Ishikawa (cell line): Measurements from ENCODE around the gene MLNR.

Experiments used
- CEBPB ChIP-seq: IDR thresholded peaks from 2 replicates; pipeline ENCODE4 v1.6.1; 2012
- CREB1 ChIP-seq: IDR thresholded peaks from 2 replicates; pipeline ENCODE4 v1.6.1; 2012; ENCODE audit warnings: low read depth
- EGR1 ChIP-seq: IDR thresholded peaks from 2 replicates; pipeline ENCODE4 v1.6.1; 2012
- EP300 ChIP-seq: IDR thresholded peaks from 2 replicates; pipeline ENCODE4 v1.6.1; 2012; ENCODE audit warnings: borderline replicate concordance
- FOXM1 ChIP-seq: IDR thresholded peaks from 2 replicates; pipeline ENCODE4 v1.6.1; 2012; ENCODE audit warnings: low read depth, borderline replicate concordance
- NFIC ChIP-seq: IDR thresholded peaks from 2 replicates; pipeline ENCODE4 v1.6.1; 2012
- RAD21 ChIP-seq: IDR thresholded peaks from 2 replicates; pipeline ENCODE4 v1.6.1; 2012; ENCODE audit warnings: low read depth
- TAF1 ChIP-seq: IDR thresholded peaks from 2 replicates; pipeline ENCODE4 v1.6.1; 2012; ENCODE audit warnings: low read depth, mild to moderate bottlenecking
- TCF12 ChIP-seq: IDR thresholded peaks from 2 replicates; pipeline ENCODE4 v1.6.1; 2012; ENCODE audit warnings: low read depth
- TEAD4 ChIP-seq: IDR thresholded peaks from 2 replicates; pipeline ENCODE4 v1.6.1; 2012
- YY1 ChIP-seq: IDR thresholded peaks from 2 replicates; pipeline ENCODE4 v1.6.1; 2012; ENCODE audit warnings: low read depth
- ZBTB7A ChIP-seq: IDR thresholded peaks from 2 replicates; pipeline ENCODE4 v1.6.1; 2012; ENCODE audit warnings: low read depth
- TF ChIP-seq, protein P1 (sequence below): IDR thresholded peaks from 2 replicates; pipeline ENCODE4 v1.6.1; 2012; ENCODE audit warnings: low read depth, mild to moderate bottlenecking
- TF ChIP-seq, protein P2 (sequence below): IDR thresholded peaks from 2 replicates; pipeline ENCODE4 v1.6.1; 2012
- TF ChIP-seq, protein P3 (sequence below): IDR thresholded peaks from 2 replicates; pipeline ENCODE4 v1.6.1; 2012

Gene MLNR

DNA sequence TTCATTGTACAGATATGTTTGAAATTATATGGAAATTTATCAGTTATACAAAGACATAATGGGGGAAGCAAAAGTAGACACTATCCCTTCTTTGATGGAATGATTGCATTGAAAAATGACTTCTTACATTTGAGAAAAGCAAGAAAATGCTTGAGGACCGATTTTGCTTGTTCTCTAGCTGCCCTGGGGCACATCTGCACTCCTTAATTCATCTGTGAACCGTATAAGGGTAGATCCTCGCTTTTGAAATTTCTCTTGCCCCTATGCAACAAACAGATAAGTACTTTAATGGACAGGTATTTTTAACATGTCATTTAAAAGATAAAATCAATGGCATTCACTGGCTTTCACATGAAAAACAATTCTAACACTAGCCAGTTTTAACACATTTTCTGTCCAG, 13.5 kb upstream of the MLNR start:
- TF ChIP-seq NFIC, result no peak
- TF ChIP-seq TEAD4, result no peak
- TF ChIP-seq EGR1, result no peak
- TF ChIP-seq CREB1, result no peak
- no peak for TF ChIP-seq CEBPB
- TF ChIP-seq ZBTB7A, result no peak
- no peak for TF ChIP-seq FOXM1
- TF ChIP-seq RAD21, result no peak
- no peak for TF ChIP-seq EP300
- TF ChIP-seq, protein P1, sequence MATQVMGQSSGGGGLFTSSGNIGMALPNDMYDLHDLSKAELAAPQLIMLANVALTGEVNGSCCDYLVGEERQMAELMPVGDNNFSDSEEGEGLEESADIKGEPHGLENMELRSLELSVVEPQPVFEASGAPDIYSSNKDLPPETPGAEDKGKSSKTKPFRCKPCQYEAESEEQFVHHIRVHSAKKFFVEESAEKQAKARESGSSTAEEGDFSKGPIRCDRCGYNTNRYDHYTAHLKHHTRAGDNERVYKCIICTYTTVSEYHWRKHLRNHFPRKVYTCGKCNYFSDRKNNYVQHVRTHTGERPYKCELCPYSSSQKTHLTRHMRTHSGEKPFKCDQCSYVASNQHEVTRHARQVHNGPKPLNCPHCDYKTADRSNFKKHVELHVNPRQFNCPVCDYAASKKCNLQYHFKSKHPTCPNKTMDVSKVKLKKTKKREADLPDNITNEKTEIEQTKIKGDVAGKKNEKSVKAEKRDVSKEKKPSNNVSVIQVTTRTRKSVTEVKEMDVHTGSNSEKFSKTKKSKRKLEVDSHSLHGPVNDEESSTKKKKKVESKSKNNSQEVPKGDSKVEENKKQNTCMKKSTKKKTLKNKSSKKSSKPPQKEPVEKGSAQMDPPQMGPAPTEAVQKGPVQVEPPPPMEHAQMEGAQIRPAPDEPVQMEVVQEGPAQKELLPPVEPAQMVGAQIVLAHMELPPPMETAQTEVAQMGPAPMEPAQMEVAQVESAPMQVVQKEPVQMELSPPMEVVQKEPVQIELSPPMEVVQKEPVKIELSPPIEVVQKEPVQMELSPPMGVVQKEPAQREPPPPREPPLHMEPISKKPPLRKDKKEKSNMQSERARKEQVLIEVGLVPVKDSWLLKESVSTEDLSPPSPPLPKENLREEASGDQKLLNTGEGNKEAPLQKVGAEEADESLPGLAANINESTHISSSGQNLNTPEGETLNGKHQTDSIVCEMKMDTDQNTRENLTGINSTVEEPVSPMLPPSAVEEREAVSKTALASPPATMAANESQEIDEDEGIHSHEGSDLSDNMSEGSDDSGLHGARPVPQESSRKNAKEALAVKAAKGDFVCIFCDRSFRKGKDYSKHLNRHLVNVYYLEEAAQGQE, result no peak

DNA sequence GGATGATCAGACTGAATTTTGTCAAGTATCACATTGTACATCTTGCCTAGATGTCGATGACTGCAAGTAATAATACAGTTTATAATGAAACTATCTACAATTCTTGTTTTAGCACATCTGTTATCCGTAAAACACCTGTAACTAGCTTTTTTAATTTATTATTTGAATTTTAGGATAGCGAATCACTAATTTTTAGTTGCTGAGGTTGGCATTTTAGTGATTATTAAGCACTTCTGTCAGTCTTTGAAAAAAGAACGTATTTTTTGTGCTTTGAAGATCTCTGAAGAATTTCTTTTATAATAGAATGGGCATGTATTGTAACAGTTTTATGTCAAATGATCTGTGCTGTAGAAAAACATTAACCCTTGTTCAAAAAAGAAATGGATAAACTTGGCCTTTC, 11.5 kb upstream of the MLNR start:
- TF ChIP-seq YY1 (no peak), TCF12 (no peak), FOXM1 (no peak), TEAD4 (no peak), CEBPB (no peak), EGR1 (no peak), TAF1 (no peak), CREB1 (no peak), ZBTB7A (no peak), RAD21 (no peak), NFIC (no peak), EP300 (no peak)
- TF ChIP-seq, protein P2, sequence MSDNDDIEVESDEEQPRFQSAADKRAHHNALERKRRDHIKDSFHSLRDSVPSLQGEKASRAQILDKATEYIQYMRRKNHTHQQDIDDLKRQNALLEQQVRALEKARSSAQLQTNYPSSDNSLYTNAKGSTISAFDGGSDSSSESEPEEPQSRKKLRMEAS, result no peak
- TF ChIP-seq, protein P1, result no peak
- TF ChIP-seq, protein P3, sequence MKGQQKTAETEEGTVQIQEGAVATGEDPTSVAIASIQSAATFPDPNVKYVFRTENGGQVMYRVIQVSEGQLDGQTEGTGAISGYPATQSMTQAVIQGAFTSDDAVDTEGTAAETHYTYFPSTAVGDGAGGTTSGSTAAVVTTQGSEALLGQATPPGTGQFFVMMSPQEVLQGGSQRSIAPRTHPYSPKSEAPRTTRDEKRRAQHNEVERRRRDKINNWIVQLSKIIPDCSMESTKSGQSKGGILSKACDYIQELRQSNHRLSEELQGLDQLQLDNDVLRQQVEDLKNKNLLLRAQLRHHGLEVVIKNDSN, result no peak

DNA sequence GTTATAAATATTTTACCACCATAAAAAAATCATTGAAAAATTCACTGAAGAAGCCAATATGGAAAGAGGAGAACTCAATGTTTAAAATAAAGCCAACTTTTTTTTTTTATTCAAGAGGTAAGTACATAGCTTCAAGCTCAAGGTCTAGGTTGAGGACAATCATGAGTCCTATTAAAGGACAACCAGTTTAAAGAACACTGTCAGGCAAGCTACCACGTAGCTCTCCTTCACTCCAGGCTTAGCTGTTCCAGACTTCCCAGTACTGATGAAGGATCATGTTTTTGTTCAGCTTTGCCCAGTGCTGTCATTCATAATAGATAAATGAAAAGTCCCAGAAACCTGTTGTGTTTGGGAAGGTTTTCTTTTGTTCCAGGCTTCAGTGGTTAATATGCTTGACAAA, 10.0 kb upstream of the MLNR start:
- TF ChIP-seq, protein P3, result no peak
- TF ChIP-seq TCF12 (no peak), CREB1 (no peak), TAF1 (no peak), EGR1 (no peak), TEAD4 (no peak)

DNA sequence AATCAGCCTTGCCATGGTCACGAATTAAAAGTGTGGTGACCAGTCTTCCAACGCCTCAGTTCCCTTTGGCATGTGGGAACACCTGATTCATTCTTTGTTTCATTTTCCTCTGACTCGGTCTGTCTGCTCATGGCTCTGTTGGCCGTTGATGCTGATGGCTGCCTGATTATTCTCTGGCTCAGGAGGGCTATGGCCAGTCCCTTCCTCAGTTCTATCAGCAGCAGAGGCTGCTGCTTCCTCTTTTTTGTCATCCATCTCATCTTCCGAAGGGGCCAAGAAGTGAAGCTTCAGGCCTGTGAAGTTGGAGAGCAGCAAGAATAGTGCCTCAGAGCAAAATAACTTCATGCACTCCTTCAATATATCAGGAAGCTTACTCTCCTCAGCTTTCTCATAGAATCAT, 9.5 kb upstream of the MLNR start:
- TF ChIP-seq CEBPB, result no peak
- TF ChIP-seq, protein P2, result no peak
- TF ChIP-seq EP300, result no peak
- no peak for TF ChIP-seq EGR1
- TF ChIP-seq, protein P3, result no peak
- no peak for TF ChIP-seq RAD21
- TF ChIP-seq CREB1, result no peak
- TF ChIP-seq FOXM1, result no peak
- TF ChIP-seq, protein P1, result no peak
- TF ChIP-seq TAF1, result no peak
- no peak for TF ChIP-seq TEAD4
- no peak for TF ChIP-seq NFIC
- TF ChIP-seq ZBTB7A, result no peak
- TF ChIP-seq TCF12, result no peak

DNA sequence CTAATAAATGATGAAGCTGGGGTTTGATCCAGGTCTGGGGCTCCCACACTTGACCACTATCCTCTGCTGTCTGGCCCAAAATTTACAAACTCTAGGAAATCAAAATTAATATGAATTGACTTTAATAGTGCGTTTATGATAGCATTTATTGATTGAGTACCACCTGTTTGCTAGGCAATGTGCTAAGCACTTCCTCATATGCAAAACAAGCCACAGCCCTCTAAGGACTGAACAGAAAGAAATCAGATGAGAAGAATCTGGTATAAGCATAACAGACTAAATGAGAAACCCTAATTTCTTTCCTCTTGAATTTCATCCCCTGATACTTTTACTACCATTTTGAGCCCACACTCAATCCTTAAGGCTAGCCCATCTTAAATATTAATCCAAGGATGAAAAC, 6.6 kb upstream of the MLNR start:
- no peak for TF ChIP-seq NFIC
- TF ChIP-seq CREB1, result no peak
- no peak for TF ChIP-seq YY1
- TF ChIP-seq RAD21, result no peak
- TF ChIP-seq EGR1, result no peak
- no peak for TF ChIP-seq TCF12
- TF ChIP-seq, protein P2, result no peak
- TF ChIP-seq EP300, result no peak
- TF ChIP-seq, protein P1, result no peak
- no peak for TF ChIP-seq FOXM1
